ENCODE results near the gene MUC5AC.

GRCh38 chr11:1217151-1217550, 59.4 kb downstream of the MUC5AC start:
- no peak for TF ChIP-seq MAX (IDR thresholded peaks at IDR 0.05)
- no peak for TF ChIP-seq YY1 (IDR thresholded peaks at IDR 0.05)
- TF ChIP-seq CTCF (IDR thresholded peaks at IDR 0.05; ENCODE audit: low read depth, low read length, missing input control): no peak
- no peak for TF ChIP-seq NR2F2 (IDR thresholded peaks at IDR 0.05)
- TF ChIP-seq HNF4A (conservative IDR thresholded peaks at IDR 0.05): no peak
- no peak for TF ChIP-seq ATF3 (IDR thresholded peaks at IDR 0.05)
- TF ChIP-seq TAF1 (conservative IDR thresholded peaks at IDR 0.05): no peak
